Measurements from ENCODE around the gene FAM193B. TPM values are rescaled to one million over a fixed set of nuclear protein-coding genes. Genes with fewer than 3 reads are reported as not detected.

FAM193B gene
- total RNA-seq, 1 donor from 2014 or later, result 165 TPM

- Mint-ChIP-seq H3K36me3 (ENCODE audit: insufficient read depth) (peaks cover 9% of the 10 kb centered on the region), H3K4me3 (ENCODE audit: low read depth) (peak overlapping the region; percentile 82), H3K4me1 (ENCODE audit: low read depth) (peaks cover 26% of the 10 kb centered on the region), H3K27ac (peak overlapping the region; percentile 90), H3K27me3 (peaks cover 5% of the 10 kb centered on the region), H3K9me3 (ENCODE audit: low read depth) (no peaks in the 10 kb centered on the region)
- no peak for TF ChIP-seq CTCF (IDR thresholded peaks at IDR 0.05; ENCODE audit: unreplicated experiment)
- peak; percentile 69 for DNase-seq (ENCODE audit: low spot score, unreplicated experiment)
Observed at GRCh38 chr5:177472460-177473442, 81.6 kb downstream of the FAM193B start.

DNA sequence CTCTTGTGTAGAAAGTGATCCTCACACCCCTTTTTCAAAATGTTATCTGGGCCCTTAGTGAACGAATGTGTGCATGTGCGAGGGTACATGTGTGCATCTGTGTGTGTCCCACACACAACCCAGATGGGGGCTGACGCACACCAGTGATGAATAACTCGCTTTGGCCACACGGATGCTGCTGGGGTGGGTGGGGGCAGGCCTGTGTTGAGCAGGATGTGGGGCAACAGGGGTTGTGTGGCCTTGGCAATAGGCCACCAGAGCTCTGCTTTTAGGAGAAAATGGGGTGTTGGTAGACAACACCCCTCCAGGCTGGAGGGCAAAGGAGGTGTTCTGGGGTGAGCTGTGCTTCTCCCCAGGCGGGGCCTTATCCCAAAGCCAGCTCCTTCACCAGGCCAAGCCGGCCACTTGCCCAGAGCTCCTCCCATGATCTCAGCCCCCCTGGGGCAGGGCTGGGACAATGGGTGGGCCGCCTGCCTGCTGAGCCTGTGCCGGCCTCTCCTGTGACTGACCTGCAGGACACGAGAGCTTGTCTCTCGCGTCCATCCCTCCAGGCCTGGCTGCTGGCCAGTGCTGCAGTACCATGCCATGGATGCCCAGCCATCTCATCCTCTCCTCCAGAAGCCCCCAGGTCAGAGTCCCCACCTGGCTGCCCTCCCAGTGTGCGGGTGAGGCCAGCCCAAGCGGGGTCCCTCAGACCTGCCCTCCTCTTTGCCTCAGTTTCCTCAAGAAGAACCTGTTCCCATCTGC is 82.6 kb downstream of the FAM193B start:
- no peak for TF ChIP-seq CTCF (IDR thresholded peaks at IDR 0.05; ENCODE audit: unreplicated experiment)
- Mint-ChIP-seq H3K4me1 (ENCODE audit: low read depth) (peaks cover 26% of the 10 kb centered on the region), H3K9me3 (ENCODE audit: low read depth) (no peaks in the 10 kb centered on the region), H3K36me3 (ENCODE audit: insufficient read depth) (peaks cover 16% of the 10 kb centered on the region), H3K27ac (peak overlapping the region; percentile 84), H3K27me3 (peaks cover 5% of the 10 kb centered on the region), H3K4me3 (ENCODE audit: low read depth) (peak overlapping the region; percentile 82)
- DNase-seq (ENCODE audit: low spot score, unreplicated experiment), result no peak

- peaks cover 22% of the 10 kb centered on the region for H3K36me3 Mint-ChIP-seq (ENCODE audit: insufficient read depth)
- peak overlapping the region; percentile 82 for H3K4me3 Mint-ChIP-seq (ENCODE audit: low read depth)
- H3K4me1 Mint-ChIP-seq (ENCODE audit: low read depth), result peaks cover 26% of the 10 kb centered on the region
- H3K9me3 Mint-ChIP-seq (ENCODE audit: low read depth), result no peaks in the 10 kb centered on the region
- peaks cover 5% of the 10 kb centered on the region for H3K27me3 Mint-ChIP-seq
- H3K27ac Mint-ChIP-seq, result peak overlapping the region; percentile 92
- no peak for TF ChIP-seq CTCF (IDR thresholded peaks at IDR 0.05; ENCODE audit: unreplicated experiment)
- no peak for DNase-seq (ENCODE audit: low spot score, unreplicated experiment)
Observed at GRCh38 chr5:177470759-177471536, 83.4 kb downstream of the FAM193B start.

Other genes starting within 250 kb of the FAM193B start
- 20.1 and 20.6 TPM in 2 replicates for gene MXD3, start 242.7 kb downstream of the FAM193B start, total RNA-seq
- 106 and 111 TPM in 2 replicates for gene LMAN2, start 202.9 kb downstream of the FAM193B start, total RNA-seq
- 13.0 and 15.0 TPM in 2 replicates for gene RGS14, start 196.6 kb downstream of the FAM193B start, total RNA-seq
- gene SLC34A1, start 170.1 kb downstream of the FAM193B start, total RNA-seq, result not detected in 2 replicates
- gene PFN3, start 153.9 kb downstream of the FAM193B start, total RNA-seq, result not detected in 2 replicates
- gene F12, start 145.0 kb downstream of the FAM193B start, total RNA-seq, result 4.0 and 4.7 TPM in 2 replicates
- gene GRK6, start 127.9 kb downstream of the FAM193B start, total RNA-seq, result 40.2 and 43.0 TPM in 2 replicates
- gene PRR7, start 107.7 kb downstream of the FAM193B start, total RNA-seq, result 11.7 and 13.1 TPM in 2 replicates
- gene DBN1, start 80.9 kb downstream of the FAM193B start, total RNA-seq, result 396 and 422 TPM in 2 replicates
- 113 and 119 TPM in 2 replicates for gene PDLIM7, start 57.0 kb downstream of the FAM193B start, total RNA-seq
- 11.6 and 13.7 TPM in 2 replicates for gene DOK3, start 44.7 kb downstream of the FAM193B start, total RNA-seq
- 88.4 and 93.1 TPM in 2 replicates for gene DDX41, start 37.6 kb downstream of the FAM193B start, total RNA-seq
- gene TMED9, start 37.6 kb upstream of the FAM193B start, total RNA-seq, result 161 and 170 TPM in 2 replicates
- gene B4GALT7, start 45.6 kb upstream of the FAM193B start, total RNA-seq, result 33.4 and 38.8 TPM in 2 replicates
- 0.55 and 1.2 TPM in 2 replicates for gene FAM153A, start 228.3 kb upstream of the FAM193B start, total RNA-seq